ENCODE measurements around the gene WIPF3. TPM values are rescaled to one million over a fixed set of nuclear protein-coding genes. Genes with fewer than 3 reads are reported as not detected.

The WIPF3 gene
- total RNA-seq, 1 experiment from 2014 or later: 2.0 TPM

GRCh38 chr7:29915481-29916215 is 109.3 kb downstream of the WIPF3 start:
- H3K27ac ChIP-seq (ENCODE audit: low read length): no peak overlapping the region
- ChIA-PET POLR2A (no interaction called here), CTCF (no interaction called here)
- BruUV-seq (replicated peaks): no TSS peak
- no peaks in the 10 kb centered on the region for H3K4me1 ChIP-seq (ENCODE audit: control insufficient read depth, insufficient read depth, low read length)
- in situ Hi-C loops (cut with HindIII; ENCODE audit: low pct_unique_long_range_greater_than_20kb, low sequenced_read_pairs) (no loop called here), intact Hi-C loops (cut with micrococcal nuclease; ENCODE audit: unreplicated experiment) (no loop called here)
- no peaks in the 10 kb centered on the region; the same call in 1 of the 2 replicates for H3K36me3 ChIP-seq (ENCODE audit: control insufficient read depth, insufficient read depth, low read length)
- H3K4me3 ChIP-seq (ENCODE audit: low read depth in 2 of 2, low read length in 2 of 2): no peak overlapping the region
- no peaks in the 10 kb centered on the region for H3K9me3 ChIP-seq (ENCODE audit: control insufficient read depth, insufficient read depth, low read depth, low read length)
- peak; percentile 27; the same call in 1 of the 2 replicates for ATAC-seq
- TF ChIP-seq, protein P1, sequence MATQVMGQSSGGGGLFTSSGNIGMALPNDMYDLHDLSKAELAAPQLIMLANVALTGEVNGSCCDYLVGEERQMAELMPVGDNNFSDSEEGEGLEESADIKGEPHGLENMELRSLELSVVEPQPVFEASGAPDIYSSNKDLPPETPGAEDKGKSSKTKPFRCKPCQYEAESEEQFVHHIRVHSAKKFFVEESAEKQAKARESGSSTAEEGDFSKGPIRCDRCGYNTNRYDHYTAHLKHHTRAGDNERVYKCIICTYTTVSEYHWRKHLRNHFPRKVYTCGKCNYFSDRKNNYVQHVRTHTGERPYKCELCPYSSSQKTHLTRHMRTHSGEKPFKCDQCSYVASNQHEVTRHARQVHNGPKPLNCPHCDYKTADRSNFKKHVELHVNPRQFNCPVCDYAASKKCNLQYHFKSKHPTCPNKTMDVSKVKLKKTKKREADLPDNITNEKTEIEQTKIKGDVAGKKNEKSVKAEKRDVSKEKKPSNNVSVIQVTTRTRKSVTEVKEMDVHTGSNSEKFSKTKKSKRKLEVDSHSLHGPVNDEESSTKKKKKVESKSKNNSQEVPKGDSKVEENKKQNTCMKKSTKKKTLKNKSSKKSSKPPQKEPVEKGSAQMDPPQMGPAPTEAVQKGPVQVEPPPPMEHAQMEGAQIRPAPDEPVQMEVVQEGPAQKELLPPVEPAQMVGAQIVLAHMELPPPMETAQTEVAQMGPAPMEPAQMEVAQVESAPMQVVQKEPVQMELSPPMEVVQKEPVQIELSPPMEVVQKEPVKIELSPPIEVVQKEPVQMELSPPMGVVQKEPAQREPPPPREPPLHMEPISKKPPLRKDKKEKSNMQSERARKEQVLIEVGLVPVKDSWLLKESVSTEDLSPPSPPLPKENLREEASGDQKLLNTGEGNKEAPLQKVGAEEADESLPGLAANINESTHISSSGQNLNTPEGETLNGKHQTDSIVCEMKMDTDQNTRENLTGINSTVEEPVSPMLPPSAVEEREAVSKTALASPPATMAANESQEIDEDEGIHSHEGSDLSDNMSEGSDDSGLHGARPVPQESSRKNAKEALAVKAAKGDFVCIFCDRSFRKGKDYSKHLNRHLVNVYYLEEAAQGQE (IDR thresholded peaks at IDR 0.05; ENCODE audit: insufficient read depth in 1 of 2, low read depth in 2 of 2, low read length in 1 of 2): no peak
- TF ChIP-seq TCF7L2 (IDR thresholded peaks at IDR 0.05; ENCODE audit: low read depth, low read length): no peak
- TF ChIP-seq, protein P2, sequence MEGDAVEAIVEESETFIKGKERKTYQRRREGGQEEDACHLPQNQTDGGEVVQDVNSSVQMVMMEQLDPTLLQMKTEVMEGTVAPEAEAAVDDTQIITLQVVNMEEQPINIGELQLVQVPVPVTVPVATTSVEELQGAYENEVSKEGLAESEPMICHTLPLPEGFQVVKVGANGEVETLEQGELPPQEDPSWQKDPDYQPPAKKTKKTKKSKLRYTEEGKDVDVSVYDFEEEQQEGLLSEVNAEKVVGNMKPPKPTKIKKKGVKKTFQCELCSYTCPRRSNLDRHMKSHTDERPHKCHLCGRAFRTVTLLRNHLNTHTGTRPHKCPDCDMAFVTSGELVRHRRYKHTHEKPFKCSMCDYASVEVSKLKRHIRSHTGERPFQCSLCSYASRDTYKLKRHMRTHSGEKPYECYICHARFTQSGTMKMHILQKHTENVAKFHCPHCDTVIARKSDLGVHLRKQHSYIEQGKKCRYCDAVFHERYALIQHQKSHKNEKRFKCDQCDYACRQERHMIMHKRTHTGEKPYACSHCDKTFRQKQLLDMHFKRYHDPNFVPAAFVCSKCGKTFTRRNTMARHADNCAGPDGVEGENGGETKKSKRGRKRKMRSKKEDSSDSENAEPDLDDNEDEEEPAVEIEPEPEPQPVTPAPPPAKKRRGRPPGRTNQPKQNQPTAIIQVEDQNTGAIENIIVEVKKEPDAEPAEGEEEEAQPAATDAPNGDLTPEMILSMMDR (IDR thresholded peaks at IDR 0.05): no peak
- TF ChIP-seq SIN3A (IDR thresholded peaks at IDR 0.05; ENCODE audit: borderline replicate concordance, insufficient read depth, low read depth, low read length): no peak
- TF ChIP-seq POLR2AphosphoS5 (IDR thresholded peaks at IDR 0.05; ENCODE audit: low read depth, low read length): no peak
- DNase-seq (ENCODE audit: low read depth, low spot score): no peak
- H3K27me3 ChIP-seq (ENCODE audit: control insufficient read depth, insufficient read depth, low read length): no peaks in the 10 kb centered on the region

- Histone ChIP-seq H3K4me1 (ENCODE audit: control insufficient read depth, insufficient read depth, low read length) (no peaks in the 10 kb centered on the region), H3K36me3 (ENCODE audit: control insufficient read depth, insufficient read depth, low read length) (peaks cover 3% of the 10 kb centered on the region; the same call in 1 of the 2 replicates), H3K4me3 (ENCODE audit: low read depth in 2 of 2, low read length in 2 of 2) (no peak overlapping the region), H3K9me3 (ENCODE audit: control insufficient read depth, insufficient read depth, low read depth, low read length) (no peaks in the 10 kb centered on the region), H3K27me3 (ENCODE audit: control insufficient read depth, insufficient read depth, low read length) (no peaks in the 10 kb centered on the region), H3K27ac (ENCODE audit: low read length) (no peak overlapping the region)
- no peak for TF ChIP-seq POLR2AphosphoS5 (IDR thresholded peaks at IDR 0.05; ENCODE audit: low read depth, low read length)
- ChIA-PET POLR2A (no interaction called here), CTCF (no interaction called here)
- no TSS peak for BruUV-seq (replicated peaks)
- in situ Hi-C loops (cut with HindIII; ENCODE audit: low pct_unique_long_range_greater_than_20kb, low sequenced_read_pairs): no loop called here
- ATAC-seq (no peak), DNase-seq (ENCODE audit: low read depth, low spot score) (no peak)
- intact Hi-C loops (cut with micrococcal nuclease; ENCODE audit: unreplicated experiment): no loop called here
Measured at GRCh38 chr7:29917641-29918040, 111.3 kb downstream of the WIPF3 start.

DNA sequence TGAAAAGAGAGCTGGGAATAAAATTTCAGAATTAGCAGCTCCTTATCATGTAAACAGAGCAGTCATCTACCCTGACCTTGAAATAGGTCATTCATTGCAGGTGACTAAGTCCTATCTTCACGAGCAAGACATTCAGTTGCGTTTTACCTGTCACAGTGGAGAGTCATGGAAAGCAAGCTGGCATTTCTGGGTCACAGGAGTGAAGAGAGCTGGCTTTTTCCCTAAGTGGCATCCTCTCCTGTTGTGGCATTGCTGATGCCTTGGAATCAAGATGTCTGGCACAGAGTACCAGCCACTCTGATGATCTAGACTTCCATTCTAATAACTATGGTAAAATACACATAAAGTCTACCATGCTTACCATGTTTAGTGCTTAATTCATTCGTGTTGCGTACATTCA is 112.5 kb downstream of the WIPF3 start:
- Histone ChIP-seq H3K9me3 (ENCODE audit: control insufficient read depth, insufficient read depth, low read depth, low read length) (no peaks in the 10 kb centered on the region), H3K27ac (ENCODE audit: low read length) (no peak overlapping the region), H3K4me1 (ENCODE audit: control insufficient read depth, insufficient read depth, low read length) (no peaks in the 10 kb centered on the region), H3K27me3 (ENCODE audit: control insufficient read depth, insufficient read depth, low read length) (no peaks in the 10 kb centered on the region), H3K36me3 (ENCODE audit: control insufficient read depth, insufficient read depth, low read length) (peaks cover 8% of the 10 kb centered on the region; the same call in 1 of the 2 replicates), H3K4me3 (ENCODE audit: low read depth in 2 of 2, low read length in 2 of 2) (no peak overlapping the region)
- BruUV-seq (replicated peaks): no TSS peak
- TF ChIP-seq TCF7L2 (IDR thresholded peaks at IDR 0.05; ENCODE audit: low read depth, low read length) (no peak), SIN3A (IDR thresholded peaks at IDR 0.05; ENCODE audit: borderline replicate concordance, insufficient read depth, low read depth, low read length) (no peak), POLR2AphosphoS5 (IDR thresholded peaks at IDR 0.05; ENCODE audit: low read depth, low read length) (no peak)
- TF ChIP-seq, protein P2 (IDR thresholded peaks at IDR 0.05): no peak
- TF ChIP-seq, protein P1 (IDR thresholded peaks at IDR 0.05; ENCODE audit: insufficient read depth in 1 of 2, low read depth in 2 of 2, low read length in 1 of 2): no peak
- ATAC-seq (no peak), DNase-seq (ENCODE audit: low read depth, low spot score) (no peak)
- intact Hi-C loops (cut with micrococcal nuclease; ENCODE audit: unreplicated experiment): no loop called here
- CTCF ChIA-PET: no interaction called here
- in situ Hi-C loops (cut with HindIII; ENCODE audit: low pct_unique_long_range_greater_than_20kb, low sequenced_read_pairs): no loop called here
- POLR2A ChIA-PET: no interaction called here
